ENCODE data around the gene WDFY3.

The WDFY3 gene

DNA sequence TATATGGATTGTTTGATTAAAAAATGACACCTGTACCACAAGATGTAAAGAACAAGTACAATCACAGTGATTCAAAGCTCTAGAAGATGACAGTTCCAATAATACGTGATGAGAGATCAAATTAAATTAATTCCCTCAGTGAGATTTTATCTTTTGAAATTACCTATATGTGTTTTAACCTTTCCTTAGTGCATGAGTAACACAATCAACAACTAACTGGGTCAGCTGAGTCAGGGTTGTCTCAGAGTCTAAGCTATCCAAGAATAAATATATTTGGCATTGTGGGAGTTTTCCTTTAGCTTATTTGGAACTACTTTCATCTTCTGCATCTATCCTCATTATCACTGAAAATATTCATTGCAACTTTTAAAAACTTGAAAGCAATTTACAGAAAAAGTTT, 162.8 kb downstream of the WDFY3 start:
- TF ChIP-seq GABPA (IDR thresholded peaks at IDR 0.05; ENCODE audit: low read depth) (no peak), SPI1 (IDR thresholded peaks at IDR 0.05; ENCODE audit: borderline replicate concordance, low read depth) (no peak)
- TF ChIP-seq, protein P1, sequence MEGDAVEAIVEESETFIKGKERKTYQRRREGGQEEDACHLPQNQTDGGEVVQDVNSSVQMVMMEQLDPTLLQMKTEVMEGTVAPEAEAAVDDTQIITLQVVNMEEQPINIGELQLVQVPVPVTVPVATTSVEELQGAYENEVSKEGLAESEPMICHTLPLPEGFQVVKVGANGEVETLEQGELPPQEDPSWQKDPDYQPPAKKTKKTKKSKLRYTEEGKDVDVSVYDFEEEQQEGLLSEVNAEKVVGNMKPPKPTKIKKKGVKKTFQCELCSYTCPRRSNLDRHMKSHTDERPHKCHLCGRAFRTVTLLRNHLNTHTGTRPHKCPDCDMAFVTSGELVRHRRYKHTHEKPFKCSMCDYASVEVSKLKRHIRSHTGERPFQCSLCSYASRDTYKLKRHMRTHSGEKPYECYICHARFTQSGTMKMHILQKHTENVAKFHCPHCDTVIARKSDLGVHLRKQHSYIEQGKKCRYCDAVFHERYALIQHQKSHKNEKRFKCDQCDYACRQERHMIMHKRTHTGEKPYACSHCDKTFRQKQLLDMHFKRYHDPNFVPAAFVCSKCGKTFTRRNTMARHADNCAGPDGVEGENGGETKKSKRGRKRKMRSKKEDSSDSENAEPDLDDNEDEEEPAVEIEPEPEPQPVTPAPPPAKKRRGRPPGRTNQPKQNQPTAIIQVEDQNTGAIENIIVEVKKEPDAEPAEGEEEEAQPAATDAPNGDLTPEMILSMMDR (IDR thresholded peaks at IDR 0.05; ENCODE audit: insufficient read depth, low read length): no peak
- TF ChIP-seq, protein P2, sequence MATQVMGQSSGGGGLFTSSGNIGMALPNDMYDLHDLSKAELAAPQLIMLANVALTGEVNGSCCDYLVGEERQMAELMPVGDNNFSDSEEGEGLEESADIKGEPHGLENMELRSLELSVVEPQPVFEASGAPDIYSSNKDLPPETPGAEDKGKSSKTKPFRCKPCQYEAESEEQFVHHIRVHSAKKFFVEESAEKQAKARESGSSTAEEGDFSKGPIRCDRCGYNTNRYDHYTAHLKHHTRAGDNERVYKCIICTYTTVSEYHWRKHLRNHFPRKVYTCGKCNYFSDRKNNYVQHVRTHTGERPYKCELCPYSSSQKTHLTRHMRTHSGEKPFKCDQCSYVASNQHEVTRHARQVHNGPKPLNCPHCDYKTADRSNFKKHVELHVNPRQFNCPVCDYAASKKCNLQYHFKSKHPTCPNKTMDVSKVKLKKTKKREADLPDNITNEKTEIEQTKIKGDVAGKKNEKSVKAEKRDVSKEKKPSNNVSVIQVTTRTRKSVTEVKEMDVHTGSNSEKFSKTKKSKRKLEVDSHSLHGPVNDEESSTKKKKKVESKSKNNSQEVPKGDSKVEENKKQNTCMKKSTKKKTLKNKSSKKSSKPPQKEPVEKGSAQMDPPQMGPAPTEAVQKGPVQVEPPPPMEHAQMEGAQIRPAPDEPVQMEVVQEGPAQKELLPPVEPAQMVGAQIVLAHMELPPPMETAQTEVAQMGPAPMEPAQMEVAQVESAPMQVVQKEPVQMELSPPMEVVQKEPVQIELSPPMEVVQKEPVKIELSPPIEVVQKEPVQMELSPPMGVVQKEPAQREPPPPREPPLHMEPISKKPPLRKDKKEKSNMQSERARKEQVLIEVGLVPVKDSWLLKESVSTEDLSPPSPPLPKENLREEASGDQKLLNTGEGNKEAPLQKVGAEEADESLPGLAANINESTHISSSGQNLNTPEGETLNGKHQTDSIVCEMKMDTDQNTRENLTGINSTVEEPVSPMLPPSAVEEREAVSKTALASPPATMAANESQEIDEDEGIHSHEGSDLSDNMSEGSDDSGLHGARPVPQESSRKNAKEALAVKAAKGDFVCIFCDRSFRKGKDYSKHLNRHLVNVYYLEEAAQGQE (IDR thresholded peaks at IDR 0.05; ENCODE audit: insufficient replicate concordance, low read depth): no peak

GRCh38 chr4:84803116-84803515, 163.4 kb downstream of the WDFY3 start:
- Histone ChIP-seq H3K27ac (replicated peaks) (no peak overlapping the region), H3K4me3 (replicated peaks; ENCODE audit: insufficient read depth, low read length) (no peak overlapping the region), H3K27me3 (ENCODE audit: insufficient read depth, poor library complexity, severe bottlenecking) (no peaks in the 10 kb centered on the region)
- TF ChIP-seq, protein P2 (IDR thresholded peaks at IDR 0.05; ENCODE audit: insufficient replicate concordance, low read depth): no peak
- no peak for TF ChIP-seq SPI1 (IDR thresholded peaks at IDR 0.05; ENCODE audit: borderline replicate concordance, low read depth)
- TF ChIP-seq POLR2AphosphoS5 (IDR thresholded peaks at IDR 0.05; ENCODE audit: low read depth): no peak
- no peak for DNase-seq (ENCODE audit: low read depth in 1 of 2, low spot score in 1 of 2)

More for the DNA sequence above, 162.8 kb downstream of the WDFY3 start:
- no peak overlapping the region for H3K4me3 ChIP-seq (replicated peaks; ENCODE audit: insufficient read depth, low read length)
- no peak overlapping the region for H3K27ac ChIP-seq (replicated peaks)
- no peak for DNase-seq (ENCODE audit: low read depth in 1 of 2, low spot score in 1 of 2)
- no peaks in the 10 kb centered on the region for H3K27me3 ChIP-seq (ENCODE audit: insufficient read depth, poor library complexity, severe bottlenecking)

DNA sequence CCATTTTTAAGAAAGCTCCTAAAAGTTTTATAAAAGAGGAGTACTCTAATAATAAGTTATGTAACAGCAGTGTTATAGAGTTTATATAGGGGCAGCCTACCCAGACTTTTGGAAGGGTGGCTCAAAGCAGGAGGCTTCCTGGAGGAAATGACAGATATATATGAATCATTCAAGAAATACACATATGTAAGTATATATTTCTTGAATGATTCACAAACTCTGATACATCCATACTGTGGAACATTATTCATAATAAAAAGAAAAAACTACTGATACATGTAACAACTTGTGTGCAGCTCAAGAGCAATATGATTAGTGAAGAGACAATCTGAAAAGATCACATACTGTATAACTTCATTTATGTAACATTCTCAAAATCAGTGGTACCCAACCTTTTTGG, 166.2 kb downstream of the WDFY3 start:
- TF ChIP-seq POLR2AphosphoS5 (IDR thresholded peaks at IDR 0.05; ENCODE audit: low read depth) (no peak), SPI1 (IDR thresholded peaks at IDR 0.05; ENCODE audit: borderline replicate concordance, low read depth) (no peak), GABPA (IDR thresholded peaks at IDR 0.05; ENCODE audit: low read depth) (no peak)
- TF ChIP-seq, protein P2 (IDR thresholded peaks at IDR 0.05; ENCODE audit: insufficient replicate concordance, low read depth): no peak
- TF ChIP-seq, protein P1 (IDR thresholded peaks at IDR 0.05; ENCODE audit: insufficient read depth, low read length): no peak
- DNase-seq (ENCODE audit: low read depth in 1 of 2, low spot score in 1 of 2): no peak
- H3K4me3 ChIP-seq (replicated peaks; ENCODE audit: insufficient read depth, low read length): no peak overlapping the region
- no peak overlapping the region for H3K27ac ChIP-seq (replicated peaks)
- no peaks in the 10 kb centered on the region for H3K27me3 ChIP-seq (ENCODE audit: insufficient read depth, poor library complexity, severe bottlenecking)

DNA sequence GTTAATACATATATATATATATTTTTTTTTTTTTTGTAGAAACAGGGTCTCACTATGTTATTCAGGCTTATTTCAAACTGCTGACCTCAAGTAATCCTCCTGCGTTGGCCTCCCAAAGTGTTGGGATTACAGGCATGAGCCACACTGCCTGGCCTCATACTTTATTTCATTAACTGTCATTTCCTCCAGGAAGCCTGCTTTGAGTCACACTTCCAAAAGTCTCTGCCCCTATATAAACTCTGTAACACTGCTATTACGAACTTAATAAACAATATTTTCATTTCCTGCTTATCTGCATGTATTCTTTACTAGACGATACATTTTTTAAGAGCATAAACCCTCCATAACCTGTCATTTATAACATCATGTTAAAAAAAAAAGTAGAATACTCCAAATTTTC, 167.2 kb downstream of the WDFY3 start:
- H3K4me3 ChIP-seq (replicated peaks; ENCODE audit: insufficient read depth, low read length): no peak overlapping the region
- no peak overlapping the region for H3K27ac ChIP-seq (replicated peaks)
- H3K27me3 ChIP-seq (ENCODE audit: insufficient read depth, poor library complexity, severe bottlenecking): no peaks in the 10 kb centered on the region
- TF ChIP-seq POLR2AphosphoS5 (IDR thresholded peaks at IDR 0.05; ENCODE audit: low read depth): no peak
- no peak for DNase-seq (ENCODE audit: low read depth in 1 of 2, low spot score in 1 of 2)

All from HL-60 (cell line).